ENCODE data around the gene TSPAN32. TPM values are rescaled to one million over a fixed set of nuclear protein-coding genes. Genes with fewer than 3 reads are reported as not detected.

Gene TSPAN32
- total and polyA plus RNA-seq, 12 donors = 2.3 to 47.5 (median 23.3) TPM

DNA sequence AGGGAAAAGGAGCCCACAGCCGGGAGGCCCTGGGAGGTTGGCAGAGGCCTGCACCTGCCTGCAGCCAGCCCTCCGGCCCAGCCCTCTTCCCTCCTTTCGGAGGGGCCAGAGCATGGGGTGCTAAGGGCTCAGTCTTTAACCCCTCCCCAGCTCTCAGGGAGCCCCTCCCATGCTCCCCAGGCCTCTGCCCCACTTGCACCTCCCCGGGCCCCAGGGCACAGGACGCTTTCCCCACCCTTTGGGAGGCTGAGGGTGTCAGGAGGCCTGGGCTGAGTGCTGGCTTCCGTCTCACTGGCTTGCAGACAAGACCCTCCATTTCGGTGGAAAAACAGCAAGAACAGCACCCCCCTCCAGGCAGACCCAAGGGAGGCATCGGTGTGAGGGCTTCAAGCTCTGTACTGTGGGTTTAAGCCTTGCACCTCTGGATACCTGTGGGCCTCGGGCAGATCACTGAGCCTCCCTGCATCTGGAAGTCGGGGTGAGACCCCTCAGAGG lies 38.7 kb upstream of the TSPAN32 start:
- Histone ChIP-seq H3K4me3 (no peak overlapping the region), H3K36me3 (no peaks in the 10 kb centered on the region), H3K9me3 (no peaks in the 10 kb centered on the region), H3K4me1 (peaks cover 0 to 14% (median 0%) of the 10 kb centered on the region in 9 donors), H3K27ac (no peak overlapping the region), H3K27me3 (peaks cover 0 to 43% (median 32%) of the 10 kb centered on the region in 7 donors)
- no peak for TF ChIP-seq CTCF (IDR thresholded peaks at IDR 0.05)
- no peak for DNase-seq
- intact Hi-C loops (cut with DNase I) = loop anchor here in 1 of 10 donors (1.0 kb wide), 1 partner anchor 22 kb away; no protein-coding TSS in a partner anchor
- no peak for ATAC-seq
- WGBS, 2 donors = 82 to 91% methylated on average over 10 of the region's 10 CpGs

DNA sequence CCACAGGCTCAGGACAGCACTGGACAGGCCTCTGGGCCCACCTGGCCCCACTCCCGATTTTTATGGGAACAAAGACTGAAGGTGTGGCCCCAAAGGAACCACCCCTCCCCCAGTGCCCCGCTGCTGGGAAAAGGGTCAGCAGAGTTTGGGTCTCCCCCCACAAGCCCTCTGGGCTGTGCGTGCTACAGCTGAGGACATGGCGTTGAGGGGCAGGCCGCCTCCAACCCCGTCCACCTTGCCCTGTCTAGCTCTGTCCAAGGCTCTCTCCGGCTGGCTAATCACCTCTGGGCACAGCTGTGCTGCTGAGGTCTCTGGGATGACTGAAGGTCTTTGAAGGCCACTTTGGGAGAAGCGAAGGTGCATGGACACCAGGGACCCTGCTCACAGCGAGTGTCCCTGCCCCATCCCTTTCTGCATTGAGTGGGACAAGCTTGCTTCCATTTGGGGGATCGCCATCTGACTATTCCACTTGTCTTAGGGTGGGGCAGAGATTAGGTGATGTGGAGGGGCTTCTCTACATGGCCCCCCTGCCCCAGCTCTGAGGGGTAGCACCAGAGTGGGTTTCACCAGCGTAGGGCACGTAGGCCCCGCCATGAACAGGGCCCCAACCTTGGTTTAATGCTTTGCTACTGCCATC lies 38.0 kb upstream of the TSPAN32 start:
- no peak for TF ChIP-seq CTCF (IDR thresholded peaks at IDR 0.05)
- 94% methylated on average over 13 of the region's 13 CpGs for WGBS, 2 donors
- Histone ChIP-seq H3K36me3 (no peaks in the 10 kb centered on the region), H3K4me3 (no peak overlapping the region), H3K4me1 (peaks cover 0 to 17% (median 0%) of the 10 kb centered on the region in 9 donors), H3K27me3 (peaks cover under 1 to 51% (median 39%) of the 10 kb centered on the region in 7 donors), H3K27ac (no peak overlapping the region), H3K9me3 (no peaks in the 10 kb centered on the region)
- ATAC-seq (peak in 1 of 8 donors; percentile 8), DNase-seq (no peak)
- intact Hi-C loops (cut with DNase I) = loop anchor here in 1 of 10 donors (1.0 kb wide), 1 partner anchor 21 kb away; no protein-coding TSS in a partner anchor

GRCh38 chr11:2264366-2265053 lies 37.3 kb upstream of the TSPAN32 start:
- intact Hi-C loops (cut with DNase I) = no loop called here
- 86 to 88% methylated on average over 22 of the region's 22 CpGs for WGBS, 2 donors
- Histone ChIP-seq H3K27me3 (peaks cover 4 to 53% (median 46%) of the 10 kb centered on the region in 7 donors), H3K4me1 (peaks cover 0 to 22% (median 6%) of the 10 kb centered on the region in 9 donors), H3K27ac (peak overlapping the region in 1 of 10 donors; percentile 77), H3K36me3 (no peaks in the 10 kb centered on the region), H3K4me3 (no peak overlapping the region), H3K9me3 (no peaks in the 10 kb centered on the region)
- DNase-seq = no peak
- no peak for ATAC-seq
- TF ChIP-seq CTCF (IDR thresholded peaks at IDR 0.05) = no peak

- H3K4me3 ChIP-seq = peak overlapping the region in 1 of 10 donors; percentile 24
- no peaks in the 10 kb centered on the region for H3K36me3 ChIP-seq
- ATAC-seq (peak in 5 of 8 donors; percentile 26 to 43 (median 32)), DNase-seq (no peak)
- peaks cover 10 to 53% (median 47%) of the 10 kb centered on the region in 7 donors for H3K27me3 ChIP-seq
- H3K9me3 ChIP-seq = no peaks in the 10 kb centered on the region
- no peak for TF ChIP-seq CTCF (IDR thresholded peaks at IDR 0.05)
- intact Hi-C loops (cut with DNase I) = no loop called here
- H3K27ac ChIP-seq = peak overlapping the region in 1 of 10 donors; percentile 77
- H3K4me1 ChIP-seq = peaks cover 0 to 29% (median 14%) of the 10 kb centered on the region in 9 donors
- 43 to 46% methylated on average over 2 of the region's 2 CpGs for WGBS, 2 donors
Measured at GRCh38 chr11:2265396-2265795, 36.4 kb upstream of the TSPAN32 start.
